ENCODE measurements around the gene SEPHS2.
A peak's percentile ranks its signal among the peaks of the same experiment; 100 is the strongest.

Gene SEPHS2

GRCh38 chr16:30476991-30477390, 31.3 kb upstream of the SEPHS2 start:
- no peak for DNase-seq
- Histone ChIP-seq H3K27ac (ENCODE audit: low read length) (no peak overlapping the region), H3K4me2 (ENCODE audit: insufficient read depth, low read length) (no peak overlapping the region)

GRCh38 chr16:30474684-30475083, 29.0 kb upstream of the SEPHS2 start:
- Histone ChIP-seq H3K79me2 (ENCODE audit: insufficient read depth, low read length) (no peaks in the 10 kb centered on the region), H3K9me3 (ENCODE audit: insufficient read depth, low read length, severe bottlenecking) (no peaks in the 10 kb centered on the region), H3K27me3 (ENCODE audit: insufficient read depth, low read length, poor library complexity) (no peaks in the 10 kb centered on the region), H3K36me3 (ENCODE audit: insufficient read depth, low read length) (no peaks in the 10 kb centered on the region), H3K4me3 (ENCODE audit: low read depth in 1 of 2, low read length in 2 of 2) (no peak overlapping the region), H3K27ac (ENCODE audit: low read length) (no peak overlapping the region), H3K9ac (ENCODE audit: low read depth, low read length) (no peak overlapping the region), H3K4me1 (ENCODE audit: insufficient read depth, low read length) (peaks cover 39% of the 10 kb centered on the region), H2AFZ (ENCODE audit: low read depth, low read length) (no peak overlapping the region), H3K4me2 (ENCODE audit: insufficient read depth, low read length) (no peak overlapping the region), H4K20me1 (ENCODE audit: insufficient read depth, low read length) (no peaks in the 10 kb centered on the region)
- TF ChIP-seq CTCF (IDR thresholded peaks at IDR 0.05; ENCODE audit: borderline replicate concordance, extremely low read depth, low read length, poor library complexity, severe bottlenecking) (no peak), EZH2 (IDR thresholded peaks at IDR 0.05; ENCODE audit: borderline replicate concordance, low read depth, low read length, severe bottlenecking) (no peak)
- ATAC-seq (ENCODE audit: insufficient read depth, low read depth) (no peak), DNase-seq (no peak)

More at GRCh38 chr16:30476991-30477390, 31.3 kb upstream of the SEPHS2 start:
- ATAC-seq (ENCODE audit: insufficient read depth, low read depth) = no peak
- Histone ChIP-seq H4K20me1 (ENCODE audit: insufficient read depth, low read length) (no peaks in the 10 kb centered on the region), H3K27me3 (ENCODE audit: insufficient read depth, low read length, poor library complexity) (no peaks in the 10 kb centered on the region), H3K4me3 (ENCODE audit: low read depth in 1 of 2, low read length in 2 of 2) (no peak overlapping the region), H3K4me1 (ENCODE audit: insufficient read depth, low read length) (peaks cover 23% of the 10 kb centered on the region), H3K9ac (ENCODE audit: low read depth, low read length) (no peak overlapping the region), H3K36me3 (ENCODE audit: insufficient read depth, low read length) (no peaks in the 10 kb centered on the region), H3K9me3 (ENCODE audit: insufficient read depth, low read length, severe bottlenecking) (no peaks in the 10 kb centered on the region), H3K79me2 (ENCODE audit: insufficient read depth, low read length) (no peaks in the 10 kb centered on the region), H2AFZ (ENCODE audit: low read depth, low read length) (no peak overlapping the region)
- TF ChIP-seq EZH2 (IDR thresholded peaks at IDR 0.05; ENCODE audit: borderline replicate concordance, low read depth, low read length, severe bottlenecking) = no peak
- TF ChIP-seq CTCF (IDR thresholded peaks at IDR 0.05; ENCODE audit: borderline replicate concordance, extremely low read depth, low read length, poor library complexity, severe bottlenecking) = no peak

DNA sequence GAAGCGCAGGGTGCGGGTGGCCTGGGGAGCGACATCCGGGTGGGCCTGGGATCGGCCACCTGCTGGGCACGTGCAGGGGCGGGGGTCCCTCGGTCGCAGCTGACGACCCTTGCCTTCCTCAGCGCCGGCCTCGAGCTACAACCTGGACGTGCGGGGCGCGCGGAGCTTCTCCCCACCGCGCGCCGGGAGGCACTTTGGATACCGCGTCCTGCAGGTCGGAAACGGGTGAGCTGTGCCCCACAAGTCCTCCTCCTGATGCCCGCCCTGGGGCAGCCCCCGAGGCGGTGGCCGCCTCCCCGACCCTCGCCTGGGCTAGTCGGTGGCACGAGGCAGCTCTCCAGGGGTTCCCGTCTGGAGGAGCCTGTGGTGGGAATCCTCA, 28.4 kb upstream of the SEPHS2 start:
- no peak overlapping the region for H3K27ac ChIP-seq (ENCODE audit: low read length)
- no peaks in the 10 kb centered on the region for H3K79me2 ChIP-seq (ENCODE audit: insufficient read depth, low read length)
- H3K9me3 ChIP-seq (ENCODE audit: insufficient read depth, low read length, severe bottlenecking) = no peaks in the 10 kb centered on the region
- no peaks in the 10 kb centered on the region for H3K36me3 ChIP-seq (ENCODE audit: insufficient read depth, low read length)
- ATAC-seq (ENCODE audit: insufficient read depth, low read depth) = no peak
- no peak overlapping the region for H2AFZ ChIP-seq (ENCODE audit: low read depth, low read length)
- no peak overlapping the region; the same call in 1 of the 2 replicates for H3K4me2 ChIP-seq (ENCODE audit: insufficient read depth, low read length)
- DNase-seq = no peak
- H4K20me1 ChIP-seq (ENCODE audit: insufficient read depth, low read length) = no peaks in the 10 kb centered on the region
- peak overlapping the region; percentile 59; the same call in 1 of the 2 replicates for H3K9ac ChIP-seq (ENCODE audit: low read depth, low read length)
- TF ChIP-seq EZH2 (IDR thresholded peaks at IDR 0.05; ENCODE audit: borderline replicate concordance, low read depth, low read length, severe bottlenecking) (no peak), CTCF (IDR thresholded peaks at IDR 0.05; ENCODE audit: borderline replicate concordance, extremely low read depth, low read length, poor library complexity, severe bottlenecking) (no peak)
- H3K27me3 ChIP-seq (ENCODE audit: insufficient read depth, low read length, poor library complexity) = no peaks in the 10 kb centered on the region
- H3K4me3 ChIP-seq (ENCODE audit: low read depth in 1 of 2, low read length in 2 of 2) = no peak overlapping the region
- H3K4me1 ChIP-seq (ENCODE audit: insufficient read depth, low read length) = peaks cover 39% of the 10 kb centered on the region
